ENCODE results near the gene MINK1. TPM values are rescaled to one million over a fixed set of nuclear protein-coding genes. Genes with fewer than 3 reads are reported as not detected.
A peak's percentile ranks its signal among the peaks of the same experiment; 100 is the strongest.
"Not testable (repeated sequence)": the region's sequence is repeated elsewhere in the genome, so short reads cannot be mapped to it uniquely, and the experiment has no call there.

The MINK1 gene
- total RNA-seq, 1 experiment from 2014 or later: 105 TPM

GRCh38 chr17:4869058-4869998, 36.2 kb downstream of the MINK1 start:
- not testable (repeated sequence) for H3K27me3 Mint-ChIP-seq (ENCODE audit: low read depth); ATAC-seq; H3K36me3 Mint-ChIP-seq; H3K9me3 Mint-ChIP-seq; H3K4me1 Mint-ChIP-seq; DNase-seq (ENCODE audit: low spot score); H3K27ac Mint-ChIP-seq; H3K4me3 Mint-ChIP-seq
- TF ChIP-seq HMGA2 (CRISPR knock-in tag; IDR thresholded peaks at IDR 0.05): peak; percentile 97
- ChIA-PET POLR2A (interaction anchor here (0.6 to 0.8 kb wide), 2 partner anchors 14 to 62 kb away, joined by 3 read pairs; no protein-coding TSS in a partner anchor), CTCF (interaction anchor here (1.1 kb wide), 1 partner anchor 30 kb away, joined by 3 read pairs; no protein-coding TSS in a partner anchor)

- no peaks in the 10 kb centered on the region for H3K9me3 Mint-ChIP-seq
- TF ChIP-seq ETV6 (CRISPR knock-in tag; IDR thresholded peaks at IDR 0.05) (no peak), NR2C2 (CRISPR knock-in tag; IDR thresholded peaks at IDR 0.05) (no peak), PREB (CRISPR knock-in tag; IDR thresholded peaks at IDR 0.05; ENCODE audit: borderline replicate concordance) (no peak), NFATC4 (CRISPR knock-in tag; IDR thresholded peaks at IDR 0.05) (no peak), ZNF671 (CRISPR knock-in tag; IDR thresholded peaks at IDR 0.05) (no peak), TP53 (CRISPR knock-in tag; IDR thresholded peaks at IDR 0.05) (no peak), AR (CRISPR knock-in tag; IDR thresholded peaks at IDR 0.05) (no peak), ZNF138 (CRISPR knock-in tag; conservative IDR thresholded peaks at IDR 0.05) (no peak), IRF2 (CRISPR knock-in tag; IDR thresholded peaks at IDR 0.05; ENCODE audit: borderline replicate concordance, low read depth) (no peak), OVOL2 (CRISPR knock-in tag; IDR thresholded peaks at IDR 0.05; ENCODE audit: borderline replicate concordance) (no peak), GRHL2 (CRISPR knock-in tag; IDR thresholded peaks at IDR 0.05; ENCODE audit: insufficient replicate concordance, severe bottlenecking) (no peak), EMX1 (CRISPR knock-in tag; IDR thresholded peaks at IDR 0.05) (no peak), ZNF219 (CRISPR knock-in tag; IDR thresholded peaks at IDR 0.05; ENCODE audit: borderline replicate concordance) (no peak), CTCF (IDR thresholded peaks at IDR 0.05) (no peak), USF1 (CRISPR knock-in tag; IDR thresholded peaks at IDR 0.05) (no peak), ATF1 (CRISPR knock-in tag; IDR thresholded peaks at IDR 0.05) (no peak), USF2 (CRISPR knock-in tag; IDR thresholded peaks at IDR 0.05) (no peak), KAT7 (CRISPR knock-in tag; IDR thresholded peaks at IDR 0.05; ENCODE audit: borderline replicate concordance) (no peak)
- H3K27ac Mint-ChIP-seq: no peak overlapping the region
- ChIA-PET POLR2A (no interaction called here), CTCF (no interaction called here)
- H3K4me3 Mint-ChIP-seq: no peak overlapping the region
- no peaks in the 10 kb centered on the region for H3K36me3 Mint-ChIP-seq
- no peaks in the 10 kb centered on the region for H3K27me3 Mint-ChIP-seq (ENCODE audit: low read depth)
- ATAC-seq (no peak), DNase-seq (ENCODE audit: low spot score) (no peak)
- H3K4me1 Mint-ChIP-seq: peaks cover 9% of the 10 kb centered on the region
Measured at GRCh38 chr17:4870855-4871254, 37.7 kb downstream of the MINK1 start.

Data from WTC11 (cell line).